Stimulated activated CD4-positive, alpha-beta T cell treated with anti-CD3 and anti-CD28 coated beads, Interleukin-4, amount 100 ng/mL, for 4 hours (primary cell): Measurements from ENCODE around the gene MSH5.
A peak's percentile ranks its signal among the peaks of the same experiment; 100 is the strongest.
"Not testable (repeated sequence)": the region's sequence is repeated elsewhere in the genome, so short reads cannot be mapped to it uniquely, and the experiment has no call there.

ENCODE experiments used
- DNase-seq, 2 experiments: peaks; one replicate each; pipeline ENCODE4 v3.0.0-alpha.2; 2020

Gene MSH5

GRCh38 chr6:31739639-31740396, at the start of gene MSH5:
TSS of gene MSH5 (plus strand) at chr6:31740005. CDS start at chr6:31740467, 462 bp downstream.
- DNase-seq = peak; percentile 92 to 96

GRCh38 chr6:31690231-31691077, 49.4 kb upstream of the MSH5 start:
- DNase-seq = no peak

GRCh38 chr6:31691078-31691463, 48.7 kb upstream of the MSH5 start:
- no peak for DNase-seq

GRCh38 chr6:31691564-31692108, 48.2 kb upstream of the MSH5 start:
- no peak for DNase-seq

GRCh38 chr6:31692353-31692752, 47.5 kb upstream of the MSH5 start:
- DNase-seq = no peak

- no peak for DNase-seq
Observed at GRCh38 chr6:31692886-31693285, 46.9 kb upstream of the MSH5 start.

- no peak for DNase-seq
Observed at GRCh38 chr6:31693535-31693934, 46.3 kb upstream of the MSH5 start.

- DNase-seq = no peak
Observed at GRCh38 chr6:31697555-31697954, 42.2 kb upstream of the MSH5 start.

GRCh38 chr6:31700740-31701401, 38.9 kb upstream of the MSH5 start:
- no peak for DNase-seq

GRCh38 chr6:31701666-31702404, 38.0 kb upstream of the MSH5 start:
- DNase-seq = no peak

- peak; percentile 16 to 18 for DNase-seq
Observed at GRCh38 chr6:31702405-31702818, 37.4 kb upstream of the MSH5 start.

GRCh38 chr6:31702819-31703716, 36.7 kb upstream of the MSH5 start, which contains the start of gene ABHD16A:
TSS of gene ABHD16A (minus strand) at chr6:31703324. CDS start at chr6:31703281, 43 bp downstream.
- DNase-seq = peak; percentile 94 to 97

GRCh38 chr6:31705931-31706330, 33.9 kb upstream of the MSH5 start:
- no peak for DNase-seq

GRCh38 chr6:31706599-31706998, 33.2 kb upstream of the MSH5 start, which contains the start of gene LY6G6F:
TSS of gene LY6G6F (plus strand) at chr6:31706866. CDS start at chr6:31706907, 41 bp downstream.
- no peak for DNase-seq

- no peak for DNase-seq
Observed at GRCh38 chr6:31707701-31708100, 32.1 kb upstream of the MSH5 start.

- no peak for DNase-seq
Observed at GRCh38 chr6:31708224-31708623, 31.6 kb upstream of the MSH5 start.

- not testable (repeated sequence) for DNase-seq
Observed at GRCh38 chr6:31709157-31709556, 30.6 kb upstream of the MSH5 start.

GRCh38 chr6:31710523-31711219, 29.1 kb upstream of the MSH5 start:
- DNase-seq = no peak

- DNase-seq = no peak
Observed at GRCh38 chr6:31711233-31711632, 28.6 kb upstream of the MSH5 start.

- no peak for DNase-seq
Observed at GRCh38 chr6:31712296-31712695, 27.5 kb upstream of the MSH5 start.
